Right lobe of liver (tissue), 6 donors: Measurements from ENCODE around the gene COL17A1. TPM values are rescaled to one million over a fixed set of nuclear protein-coding genes. Genes with fewer than 3 reads are reported as not detected.

Experiments used
- ATAC-seq, 4 donors: fragments of 200-7000 bp; cut with Tn5 transposase; one replicate each; pipeline ENCODE4 v1.9.1; 2020; ENCODE audit warnings: mild to moderate bottlenecking in 4 of 4, moderate library complexity in 4 of 4
- DNase-seq, 3 donors: peaks; one replicate each; pipeline ENCODE4 v3.0.0-alpha.2; 2020
- H3K27ac ChIP-seq, 3 donors: fragments of 200-600 bp; one replicate each; pipeline ENCODE4 v1.8.0; 2022
- H3K27me3 ChIP-seq, 2 donors: fragments of 200-600 bp; one replicate each; pipeline ENCODE4 v1.8.0; 2022
- H3K36me3 ChIP-seq, 4 donors: fragments of 200-600 bp; sonication (generic) in 1 of 4; one replicate each; pipeline versions ENCODE4 v1.5.1 to v1.8.0; 2017 to 2022; ENCODE audit warnings: control low read depth in 1 of 4
- H3K4me1 ChIP-seq, 4 donors: fragments of 200-600 bp; sonication (generic) in 1 of 4; one replicate each; pipeline versions ENCODE4 v1.5.1 to v1.8.0; 2017 to 2022; ENCODE audit warnings: control low read depth in 1 of 4
- H3K4me3 ChIP-seq, 3 donors: fragments of 200-600 bp; one replicate each; pipeline ENCODE4 v1.8.0; 2022
- H3K9me3 ChIP-seq, 4 donors: fragments of 200-600 bp; sonication (generic) in 1 of 4; one replicate each; pipeline versions ENCODE4 v1.5.1 to v1.8.0; 2017 to 2022; ENCODE audit warnings: control low read depth in 1 of 4
- CTCF ChIP-seq, 4 donors: fragments of 200-600 bp in 3 of 4; fragments of 450-650 bp in 1 of 4; IDR thresholded peaks; one replicate each; pipeline versions ENCODE4 v1.5.1 to v1.8.0; 2016 to 2022; ENCODE audit warnings: antibody characterized with exemption in 4 of 4, mild to moderate bottlenecking in 2 of 4
- POLR2A ChIP-seq: fragments of 450-650 bp; IDR thresholded peaks from one replicate; pipeline ENCODE4 v1.6.1; 2017; ENCODE audit warnings: antibody characterized with exemption, mild to moderate bottlenecking
- WGBS: methylation state at CpG from one replicate; pipeline ENCODE4 v1.1.6; 2018; ENCODE audit warnings: low coverage, low lambda C conversion rate; ENCODE audit not compliant: insufficient coverage; ENCODE audit errors: missing lambda C conversion rate; 5-methylcytosine and 5-hydroxymethylcytosine counted together
- intact Hi-C, 2 donors: fragments of 100-400 bp; cut with DNase I; formaldehyde crosslinking; loops; one replicate each; pipeline versions ENCODE4 v1.11.2 to v1.14.1; 2022
- total RNA-seq, 6 experiments: library from RNA; depleted of rRNA in 2 of 6; stranded (reverse); fragments of >200 nt in 2 of 6; fragmentation: NEBNext Ultra II Directional in 3 of 6; extraction: Animal tissue kit (Norgen Biotek cat#: 25700) in 3 of 6; gene quantifications; one replicate each; pipeline versions ENCODE4 v1.1.0 to v1.2.4, GENCODE V29; 2016 to 2023
- donor health status: DM: no; HTN: yes; CAD: no.
- donor health status: DM: no; HTN: no; CAD: no.
- donor health status: DM: no; HTN: no; CAD: no.
- donor health status: DM: no; HTN: yes; CAD: no.
- donor health status: DM: no; HTN: yes; CAD: no.

The COL17A1 gene
- total RNA-seq, 6 experiments from 2014 or later = 0.11 to 0.12 TPM; not detected in 4

- DNase-seq (no peak), ATAC-seq (peak in 1 of 4 donors; percentile 16)
- 72% methylated on average over 5 of the region's 23 CpGs for WGBS
Measured at GRCh38 chr10:104034401-104035193, 51.1 kb downstream of the COL17A1 start.

GRCh38 chr10:104033966-104034365, 51.7 kb downstream of the COL17A1 start:
- H3K27ac ChIP-seq = no peak overlapping the region
- H3K4me1 ChIP-seq = no peaks in the 10 kb centered on the region
- H3K4me3 ChIP-seq = no peak overlapping the region
- intact Hi-C loops = no loop called here
- DNase-seq = no peak
- no peak for ATAC-seq
- no peaks in the 10 kb centered on the region for H3K9me3 ChIP-seq
- WGBS = 80% methylated on average over 2 of the region's 11 CpGs
- no peaks in the 10 kb centered on the region for H3K27me3 ChIP-seq
- no peaks in the 10 kb centered on the region for H3K36me3 ChIP-seq
- no peak for TF ChIP-seq CTCF (IDR thresholded peaks at IDR 0.05)
- no peak for TF ChIP-seq POLR2A

More at GRCh38 chr10:104034401-104035193, 51.1 kb downstream of the COL17A1 start:
- no peaks in the 10 kb centered on the region for H3K36me3 ChIP-seq
- intact Hi-C loops = no loop called here
- no peak overlapping the region for H3K4me3 ChIP-seq
- no peaks in the 10 kb centered on the region for H3K9me3 ChIP-seq
- H3K4me1 ChIP-seq = no peaks in the 10 kb centered on the region
- H3K27me3 ChIP-seq = no peaks in the 10 kb centered on the region
- no peak overlapping the region for H3K27ac ChIP-seq
- TF ChIP-seq CTCF (IDR thresholded peaks at IDR 0.05) (no peak), POLR2A (no peak)

GRCh38 chr10:104033401-104033930, 52.2 kb downstream of the COL17A1 start:
- H3K27ac ChIP-seq = no peak overlapping the region
- H3K9me3 ChIP-seq = no peaks in the 10 kb centered on the region
- TF ChIP-seq POLR2A (no peak), CTCF (IDR thresholded peaks at IDR 0.05) (no peak)
- DNase-seq (no peak), ATAC-seq (no peak)
- H3K4me1 ChIP-seq = no peaks in the 10 kb centered on the region
- intact Hi-C loops = no loop called here
- no peak overlapping the region for H3K4me3 ChIP-seq
- no peaks in the 10 kb centered on the region for H3K36me3 ChIP-seq
- 59% methylated on average over 6 of the region's 12 CpGs for WGBS
- no peaks in the 10 kb centered on the region for H3K27me3 ChIP-seq

- intact Hi-C loops = no loop called here
- no peak for DNase-seq
- whole genome bisulfite sequencing = 91% methylated on average over 4 of the region's 7 CpGs
- ATAC-seq = no peak
- Histone ChIP-seq H3K27me3 (peaks cover 0 to under 1% of the 10 kb centered on the region in 2 donors), H3K36me3 (peaks cover 0 to 5% (median 0%) of the 10 kb centered on the region in 4 donors), H3K27ac (no peak overlapping the region), H3K9me3 (no peaks in the 10 kb centered on the region), H3K4me1 (no peaks in the 10 kb centered on the region), H3K4me3 (no peak overlapping the region)
- TF ChIP-seq CTCF (IDR thresholded peaks at IDR 0.05) (no peak), POLR2A (no peak)
Measured at GRCh38 chr10:104032144-104032775, 53.4 kb downstream of the COL17A1 start.
